ENCODE data around the gene MYOM1.
"Not testable (repeated sequence)": the region's sequence is repeated elsewhere in the genome, so short reads cannot be mapped to it uniquely, and the experiment has no call there.

DNA sequence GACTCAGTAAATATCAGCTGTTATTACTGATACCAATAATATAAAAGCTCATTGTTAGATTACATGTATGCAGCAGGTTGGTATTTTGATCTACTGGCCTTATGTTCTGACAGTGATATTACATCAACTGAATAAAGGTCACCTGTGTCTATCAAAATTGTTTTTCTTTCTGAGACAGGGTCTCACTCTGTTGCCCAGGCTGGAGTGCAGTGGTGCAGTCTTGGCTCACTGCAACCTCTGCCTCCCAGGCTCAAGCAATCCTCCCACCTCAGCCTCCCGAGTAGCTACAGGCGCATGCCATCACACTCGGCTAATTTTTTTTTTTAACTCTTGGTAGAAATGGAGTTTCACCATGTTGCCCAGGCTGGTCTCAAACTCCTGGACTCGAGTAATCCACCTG, 1.1 kb upstream of the MYOM1 start:
- TF ChIP-seq, protein P1, sequence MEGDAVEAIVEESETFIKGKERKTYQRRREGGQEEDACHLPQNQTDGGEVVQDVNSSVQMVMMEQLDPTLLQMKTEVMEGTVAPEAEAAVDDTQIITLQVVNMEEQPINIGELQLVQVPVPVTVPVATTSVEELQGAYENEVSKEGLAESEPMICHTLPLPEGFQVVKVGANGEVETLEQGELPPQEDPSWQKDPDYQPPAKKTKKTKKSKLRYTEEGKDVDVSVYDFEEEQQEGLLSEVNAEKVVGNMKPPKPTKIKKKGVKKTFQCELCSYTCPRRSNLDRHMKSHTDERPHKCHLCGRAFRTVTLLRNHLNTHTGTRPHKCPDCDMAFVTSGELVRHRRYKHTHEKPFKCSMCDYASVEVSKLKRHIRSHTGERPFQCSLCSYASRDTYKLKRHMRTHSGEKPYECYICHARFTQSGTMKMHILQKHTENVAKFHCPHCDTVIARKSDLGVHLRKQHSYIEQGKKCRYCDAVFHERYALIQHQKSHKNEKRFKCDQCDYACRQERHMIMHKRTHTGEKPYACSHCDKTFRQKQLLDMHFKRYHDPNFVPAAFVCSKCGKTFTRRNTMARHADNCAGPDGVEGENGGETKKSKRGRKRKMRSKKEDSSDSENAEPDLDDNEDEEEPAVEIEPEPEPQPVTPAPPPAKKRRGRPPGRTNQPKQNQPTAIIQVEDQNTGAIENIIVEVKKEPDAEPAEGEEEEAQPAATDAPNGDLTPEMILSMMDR (IDR thresholded peaks at IDR 0.05), result not testable (repeated sequence)
- not testable (repeated sequence) for TF ChIP-seq POLR2AphosphoS5 (IDR thresholded peaks at IDR 0.05; ENCODE audit: low read depth, low read length); SIN3A (IDR thresholded peaks at IDR 0.05; ENCODE audit: borderline replicate concordance, insufficient read depth, low read depth, low read length)
- TF ChIP-seq, protein P2, sequence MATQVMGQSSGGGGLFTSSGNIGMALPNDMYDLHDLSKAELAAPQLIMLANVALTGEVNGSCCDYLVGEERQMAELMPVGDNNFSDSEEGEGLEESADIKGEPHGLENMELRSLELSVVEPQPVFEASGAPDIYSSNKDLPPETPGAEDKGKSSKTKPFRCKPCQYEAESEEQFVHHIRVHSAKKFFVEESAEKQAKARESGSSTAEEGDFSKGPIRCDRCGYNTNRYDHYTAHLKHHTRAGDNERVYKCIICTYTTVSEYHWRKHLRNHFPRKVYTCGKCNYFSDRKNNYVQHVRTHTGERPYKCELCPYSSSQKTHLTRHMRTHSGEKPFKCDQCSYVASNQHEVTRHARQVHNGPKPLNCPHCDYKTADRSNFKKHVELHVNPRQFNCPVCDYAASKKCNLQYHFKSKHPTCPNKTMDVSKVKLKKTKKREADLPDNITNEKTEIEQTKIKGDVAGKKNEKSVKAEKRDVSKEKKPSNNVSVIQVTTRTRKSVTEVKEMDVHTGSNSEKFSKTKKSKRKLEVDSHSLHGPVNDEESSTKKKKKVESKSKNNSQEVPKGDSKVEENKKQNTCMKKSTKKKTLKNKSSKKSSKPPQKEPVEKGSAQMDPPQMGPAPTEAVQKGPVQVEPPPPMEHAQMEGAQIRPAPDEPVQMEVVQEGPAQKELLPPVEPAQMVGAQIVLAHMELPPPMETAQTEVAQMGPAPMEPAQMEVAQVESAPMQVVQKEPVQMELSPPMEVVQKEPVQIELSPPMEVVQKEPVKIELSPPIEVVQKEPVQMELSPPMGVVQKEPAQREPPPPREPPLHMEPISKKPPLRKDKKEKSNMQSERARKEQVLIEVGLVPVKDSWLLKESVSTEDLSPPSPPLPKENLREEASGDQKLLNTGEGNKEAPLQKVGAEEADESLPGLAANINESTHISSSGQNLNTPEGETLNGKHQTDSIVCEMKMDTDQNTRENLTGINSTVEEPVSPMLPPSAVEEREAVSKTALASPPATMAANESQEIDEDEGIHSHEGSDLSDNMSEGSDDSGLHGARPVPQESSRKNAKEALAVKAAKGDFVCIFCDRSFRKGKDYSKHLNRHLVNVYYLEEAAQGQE (IDR thresholded peaks at IDR 0.05; ENCODE audit: insufficient read depth in 1 of 2, low read depth in 2 of 2, low read length in 1 of 2), result not testable (repeated sequence)
